Endodermal cell (in vitro differentiated cells): ENCODE data around the gene ATP8B1. TPM values are rescaled to one million over a fixed set of nuclear protein-coding genes. Genes with fewer than 3 reads are reported as not detected.

Experiments used
- DNase-seq: peaks from one replicate; pipeline ENCODE4 v3.0.0-alpha.2; 2017
- H3K27ac ChIP-seq: 2 replicates; pipeline ENCODE4 v1.5.1; 2013; ENCODE audit warnings: mild to moderate bottlenecking, low read depth, low read length, moderate library complexity
- H3K27me3 ChIP-seq: 2 replicates; pipeline ENCODE4 v1.6.1; 2013; ENCODE audit warnings: mild to moderate bottlenecking, low read length, moderate library complexity; ENCODE audit not compliant: insufficient read depth, control insufficient read depth, poor library complexity, severe bottlenecking
- H3K36me3 ChIP-seq: 2 replicates; pipeline ENCODE4 v1.7.0; 2013; ENCODE audit warnings: mild to moderate bottlenecking, low read length, moderate library complexity; ENCODE audit not compliant: control insufficient read depth, insufficient read depth
- H3K4me1 ChIP-seq: one replicate; pipeline ENCODE4 v1.7.0; 2013; ENCODE audit warnings: low read length; ENCODE audit not compliant: control insufficient read depth, insufficient read depth
- H3K4me3 ChIP-seq: 2 replicates; pipeline ENCODE4 v1.5.1; 2013; ENCODE audit warnings: mild to moderate bottlenecking, low read length, moderate library complexity
- H3K9ac ChIP-seq: 2 replicates; pipeline ENCODE4 v1.6.1; 2013; ENCODE audit warnings: mild to moderate bottlenecking, low read length, moderate library complexity; ENCODE audit not compliant: poor library complexity, severe bottlenecking; ENCODE audit errors: extremely low read depth
- H3K9me3 ChIP-seq: 2 replicates; pipeline ENCODE4 v1.6.1; 2013; ENCODE audit warnings: mild to moderate bottlenecking, low read length, moderate library complexity; ENCODE audit not compliant: control insufficient read depth
- H3K27ac Mint-ChIP-seq: 2 replicates; pipeline ENCODE4 v1.8.0; 2020; ENCODE audit warnings: mixed read lengths
- H3K27me3 Mint-ChIP-seq: 2 replicates; pipeline ENCODE4 v1.8.0; 2021; ENCODE audit warnings: mild to moderate bottlenecking, mixed read lengths; ENCODE audit not compliant: insufficient read depth
- H3K36me3 Mint-ChIP-seq: 2 replicates; pipeline ENCODE4 v1.8.0; 2020; ENCODE audit warnings: low read depth, mixed read lengths
- H3K4me1 Mint-ChIP-seq: 2 replicates; pipeline ENCODE4 v1.8.0; 2020; ENCODE audit warnings: mixed read lengths
- H3K4me3 Mint-ChIP-seq: 2 replicates; pipeline ENCODE4 v1.8.0; 2020; ENCODE audit warnings: mild to moderate bottlenecking, moderate library complexity, mixed read lengths
- H3K9me3 Mint-ChIP-seq: 2 replicates; pipeline ENCODE4 v1.8.0; 2020; ENCODE audit warnings: mild to moderate bottlenecking, mixed read lengths
- WGBS, 2 experiments: methylation state at CpG; one replicate each; pipeline versions ENCODE4 v1.1.5 to v1.1.7; 2013; ENCODE audit warnings: missing lambda C conversion rate in 2 of 2, mixed read lengths in 1 of 2; ENCODE audit not compliant: insufficient coverage in 1 of 2, insufficient read length in 1 of 2; 5-methylcytosine and 5-hydroxymethylcytosine counted together
- total RNA-seq, 2 donors: library from RNA; stranded (reverse); fragmentation: NEBNext Ultra II Directional in 1 of 2; extraction: Animal tissue kit (Norgen Biotek cat#: 25700) in 1 of 2; gene quantifications; 2 replicates in 1 of 2; 3 replicates in 1 of 2; pipeline ENCODE4 v1.2.1, GENCODE V29; 2021
- TF ChIP-seq, protein P1 (sequence below): fragments of 200-600 bp; sonication (generic); conservative IDR thresholded peaks from 2 replicates; pipeline ENCODE4 v1.5.0; 2021; ENCODE audit warnings: antibody characterized with exemption, mild to moderate bottlenecking

Gene ATP8B1
- total RNA-seq, 2 donors from 2014 or later: 1.7 to 13.5 TPM

DNA sequence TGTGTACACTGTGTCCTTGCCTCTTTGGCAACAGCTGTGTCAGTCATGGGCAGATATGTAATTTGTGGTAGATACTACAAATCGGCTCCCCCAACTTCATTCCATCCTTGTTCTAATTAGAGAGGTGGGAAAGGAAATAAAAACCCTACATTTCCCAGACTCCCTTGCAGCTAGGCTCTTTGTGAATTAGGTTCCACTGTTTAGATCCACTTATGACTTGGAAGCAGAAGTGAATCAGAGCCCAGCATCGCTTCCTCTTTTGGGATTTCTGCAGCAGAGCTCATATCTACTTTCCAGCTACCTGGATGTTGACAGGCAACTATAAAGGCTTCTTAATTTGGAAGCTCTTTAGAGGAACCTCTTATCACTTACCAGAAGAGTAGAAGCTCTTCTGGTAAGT, 147.4 kb downstream of the ATP8B1 start:
- Histone ChIP-seq H3K9me3 (peaks cover 17% of the 10 kb centered on the region), H3K9ac (no peak overlapping the region), H3K27ac (no peak overlapping the region), H3K4me1 (no peaks in the 10 kb centered on the region), H3K27me3 (no peaks in the 10 kb centered on the region), H3K4me3 (no peak overlapping the region), H3K36me3 (peaks cover 9% of the 10 kb centered on the region)
- no peak for DNase-seq
- TF ChIP-seq, protein P1, sequence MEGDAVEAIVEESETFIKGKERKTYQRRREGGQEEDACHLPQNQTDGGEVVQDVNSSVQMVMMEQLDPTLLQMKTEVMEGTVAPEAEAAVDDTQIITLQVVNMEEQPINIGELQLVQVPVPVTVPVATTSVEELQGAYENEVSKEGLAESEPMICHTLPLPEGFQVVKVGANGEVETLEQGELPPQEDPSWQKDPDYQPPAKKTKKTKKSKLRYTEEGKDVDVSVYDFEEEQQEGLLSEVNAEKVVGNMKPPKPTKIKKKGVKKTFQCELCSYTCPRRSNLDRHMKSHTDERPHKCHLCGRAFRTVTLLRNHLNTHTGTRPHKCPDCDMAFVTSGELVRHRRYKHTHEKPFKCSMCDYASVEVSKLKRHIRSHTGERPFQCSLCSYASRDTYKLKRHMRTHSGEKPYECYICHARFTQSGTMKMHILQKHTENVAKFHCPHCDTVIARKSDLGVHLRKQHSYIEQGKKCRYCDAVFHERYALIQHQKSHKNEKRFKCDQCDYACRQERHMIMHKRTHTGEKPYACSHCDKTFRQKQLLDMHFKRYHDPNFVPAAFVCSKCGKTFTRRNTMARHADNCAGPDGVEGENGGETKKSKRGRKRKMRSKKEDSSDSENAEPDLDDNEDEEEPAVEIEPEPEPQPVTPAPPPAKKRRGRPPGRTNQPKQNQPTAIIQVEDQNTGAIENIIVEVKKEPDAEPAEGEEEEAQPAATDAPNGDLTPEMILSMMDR: no peak
- H3K27me3 Mint-ChIP-seq: no peaks in the 10 kb centered on the region
- H3K36me3 Mint-ChIP-seq: peaks cover 69% of the 10 kb centered on the region
- WGBS, 2 experiments: 86 to 90% methylated on average over 1 to 2 of the region's 2 CpGs
- H3K27ac Mint-ChIP-seq: no peak overlapping the region
- no peaks in the 10 kb centered on the region for H3K4me1 Mint-ChIP-seq
- no peak overlapping the region for H3K4me3 Mint-ChIP-seq
- H3K9me3 Mint-ChIP-seq: peaks cover 15% of the 10 kb centered on the region

DNA sequence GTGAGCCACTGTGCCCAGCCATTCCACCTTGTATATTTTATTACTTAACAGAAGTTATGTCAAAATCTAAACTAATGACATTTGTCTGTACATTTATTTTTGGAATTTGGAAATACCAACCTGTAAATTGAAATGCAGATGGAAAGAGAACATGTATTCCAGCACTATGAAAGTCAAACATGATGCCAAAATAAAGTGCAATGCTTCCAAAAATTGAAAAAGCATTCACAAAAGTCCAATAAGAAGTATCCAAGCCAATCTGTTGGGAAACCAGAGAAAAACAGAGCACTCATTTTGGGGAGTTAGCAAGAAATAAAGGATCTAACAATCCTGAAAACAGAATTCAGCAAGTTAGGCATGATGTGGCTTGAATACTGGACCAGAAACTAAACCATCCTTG, 151.2 kb downstream of the ATP8B1 start:
- DNase-seq: no peak
- TF ChIP-seq, protein P1: no peak
- Mint-ChIP-seq H3K4me3 (no peak overlapping the region), H3K27ac (no peak overlapping the region), H3K9me3 (peaks cover 15% of the 10 kb centered on the region), H3K36me3 (peaks cover 54% of the 10 kb centered on the region), H3K27me3 (no peaks in the 10 kb centered on the region), H3K4me1 (no peaks in the 10 kb centered on the region)
- H3K27me3 ChIP-seq: no peaks in the 10 kb centered on the region
- no peak overlapping the region for H3K27ac ChIP-seq
- H3K4me3 ChIP-seq: no peak overlapping the region
- H3K4me1 ChIP-seq: no peaks in the 10 kb centered on the region
- H3K9me3 ChIP-seq: peaks cover 17% of the 10 kb centered on the region
- peaks cover 9% of the 10 kb centered on the region for H3K36me3 ChIP-seq
- H3K9ac ChIP-seq: no peak overlapping the region

DNA sequence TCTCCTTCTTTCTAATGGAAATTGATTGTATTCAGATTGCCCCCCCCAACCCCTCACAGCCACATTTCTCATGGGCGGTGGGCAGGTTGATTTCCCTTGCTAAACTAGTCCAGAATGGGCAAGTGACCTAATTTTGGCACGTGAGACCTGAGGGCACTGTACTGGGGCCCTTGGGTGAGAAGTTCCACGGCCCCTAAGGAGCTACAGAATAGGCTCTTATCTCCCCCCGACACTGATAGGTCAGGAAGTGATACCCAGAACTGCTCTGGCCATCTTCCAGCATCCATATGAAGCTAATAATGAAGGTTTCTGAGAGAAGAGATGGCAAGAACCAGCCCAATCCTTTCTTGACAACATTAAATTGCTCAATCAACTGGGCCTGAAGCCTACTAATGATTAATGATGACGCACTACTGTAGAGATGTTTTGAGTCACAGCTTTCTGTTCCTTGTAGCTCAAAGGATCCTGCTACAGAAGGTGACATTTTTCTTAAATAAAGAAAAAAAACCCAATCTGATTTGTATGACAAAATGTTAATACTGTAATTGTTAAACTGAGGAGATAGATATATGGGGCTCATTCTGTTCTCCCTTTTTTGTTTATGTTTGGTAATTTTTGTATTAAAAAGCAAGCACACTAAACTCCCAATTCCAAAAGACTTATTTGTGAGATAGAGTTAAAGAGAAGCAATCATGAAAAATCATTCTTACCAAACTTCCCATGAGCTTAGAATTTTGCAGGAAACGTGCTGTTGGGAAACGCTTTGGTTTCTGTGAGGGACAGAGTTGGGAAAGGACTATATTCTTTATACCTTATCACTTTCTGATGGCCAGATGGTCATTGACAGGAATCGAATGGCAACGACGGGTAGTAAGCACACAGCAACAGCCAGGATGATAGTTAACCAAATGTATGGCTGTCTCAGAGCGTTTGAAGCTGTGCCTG, 153.3 kb downstream of the ATP8B1 start:
- H3K4me3 ChIP-seq: no peak overlapping the region
- peaks cover 2% of the 10 kb centered on the region for H3K9me3 ChIP-seq
- TF ChIP-seq, protein P1: no peak
- H3K9me3 Mint-ChIP-seq: peaks cover 3% of the 10 kb centered on the region
- no peaks in the 10 kb centered on the region for H3K4me1 Mint-ChIP-seq
- no peak overlapping the region for H3K27ac ChIP-seq
- H3K4me3 Mint-ChIP-seq: no peak overlapping the region
- no peak for DNase-seq
- H3K36me3 ChIP-seq: no peaks in the 10 kb centered on the region
- no peak overlapping the region for H3K9ac ChIP-seq
- 89 to 92% methylated on average over 9 to 11 of the region's 11 CpGs for WGBS, 2 experiments
- no peaks in the 10 kb centered on the region for H3K4me1 ChIP-seq
- H3K27me3 ChIP-seq: no peaks in the 10 kb centered on the region
- H3K27me3 Mint-ChIP-seq: no peaks in the 10 kb centered on the region
- H3K36me3 Mint-ChIP-seq: peaks cover 49% of the 10 kb centered on the region
- no peak overlapping the region for H3K27ac Mint-ChIP-seq
